ENCODE measurements around the gene DUOX1.

The DUOX1 gene

GRCh38 chr15:45201869-45202268 lies 72.1 kb downstream of the DUOX1 start:
- no peak overlapping the region for H3K4me3 ChIP-seq
- H3K27ac ChIP-seq, result no peak overlapping the region

GRCh38 chr15:45203182-45203581 lies 73.4 kb downstream of the DUOX1 start:
- H3K27ac ChIP-seq, result peak overlapping the region in 2 of 21 experiments; percentile 5 to 7
- H3K4me3 ChIP-seq, result no peak overlapping the region

GRCh38 chr15:45205192-45205591 lies 75.4 kb downstream of the DUOX1 start:
- Histone ChIP-seq H3K27ac (no peak overlapping the region), H3K4me3 (no peak overlapping the region)

GRCh38 chr15:45212493-45212892 lies 82.7 kb downstream of the DUOX1 start:
- no peak overlapping the region for H3K27ac ChIP-seq
- H3K4me3 ChIP-seq, result no peak overlapping the region
